Brain pericyte (primary cell): Measurements from ENCODE around the gene KRTAP3-1.

Source experiments
- DNase-seq: peaks from one replicate; pipeline ENCODE4 v3.0.0-alpha.2; 2012; ENCODE audit warnings: low read depth, low spot score

Gene KRTAP3-1

GRCh38 chr17:40978575-40979151 lies 30.3 kb downstream of the KRTAP3-1 start:
- no peak for DNase-seq

- no peak for DNase-seq
Observed at GRCh38 chr17:40975516-40975915, 33.4 kb downstream of the KRTAP3-1 start.

- DNase-seq: no peak
Observed at GRCh38 chr17:40974366-40974765, 34.6 kb downstream of the KRTAP3-1 start.

GRCh38 chr17:40967582-40967981 lies 41.3 kb downstream of the KRTAP3-1 start:
- no peak for DNase-seq

- DNase-seq: no peak
Observed at GRCh38 chr17:40966848-40967247, 42.1 kb downstream of the KRTAP3-1 start, which contains the start of gene KRT39. Gene KRT39 (minus strand): TSS chr17:40966948. CDS start chr17:40966856, 92 bp downstream.

- no peak for DNase-seq
Observed at GRCh38 chr17:40963838-40964237, 45.1 kb downstream of the KRTAP3-1 start.

GRCh38 chr17:40962059-40962561 lies 46.8 kb downstream of the KRTAP3-1 start:
- DNase-seq: no peak

GRCh38 chr17:40961591-40961990 lies 47.3 kb downstream of the KRTAP3-1 start:
- no peak for DNase-seq

GRCh38 chr17:40960144-40960543 lies 48.8 kb downstream of the KRTAP3-1 start:
- DNase-seq: no peak
